ENCODE results near the gene MAP3K20.

MAP3K20 gene

DNA sequence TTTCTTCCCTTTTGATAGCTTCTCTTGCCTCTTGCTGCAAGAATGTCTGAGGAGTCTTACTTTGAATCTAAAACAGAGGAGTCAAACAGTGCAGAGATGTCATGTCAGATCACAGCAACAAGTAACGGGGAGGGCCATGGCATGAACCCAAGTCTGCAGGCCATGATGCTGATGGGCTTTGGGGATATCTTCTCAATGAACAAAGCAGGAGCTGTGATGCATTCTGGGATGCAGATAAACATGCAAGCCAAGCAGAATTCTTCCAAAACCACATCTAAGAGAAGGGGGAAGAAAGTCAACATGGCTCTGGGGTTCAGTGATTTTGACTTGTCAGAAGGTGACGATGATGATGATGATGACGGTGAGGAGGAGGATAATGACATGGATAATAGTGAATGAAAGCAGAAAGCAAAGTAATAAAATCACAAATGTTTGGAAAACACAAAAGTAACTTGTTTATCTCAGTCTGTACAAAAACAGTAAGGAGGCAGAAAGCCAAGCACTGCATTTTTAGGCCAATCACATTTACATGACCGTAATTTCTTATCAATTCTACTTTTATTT, 145.6 kb downstream of the MAP3K20 start:
- TF ChIP-seq FOXP2 (optimal IDR thresholded peaks at IDR 0.05; ENCODE audit: borderline replicate concordance, extremely low read depth, extremely low read length, insufficient read depth), result no peak

- no peak for TF ChIP-seq REST (IDR thresholded peaks at IDR 0.05; ENCODE audit: insufficient read depth in 1 of 2, low read depth in 2 of 2, low read length in 2 of 2)
- TF ChIP-seq POLR2AphosphoS5 (IDR thresholded peaks at IDR 0.05; ENCODE audit: low read depth, low read length), result no peak
- no peak for TF ChIP-seq SIN3A (IDR thresholded peaks at IDR 0.05; ENCODE audit: borderline replicate concordance, insufficient read depth, low read length)
- TF ChIP-seq FOXP2 (optimal IDR thresholded peaks at IDR 0.05; ENCODE audit: borderline replicate concordance, extremely low read depth, extremely low read length, insufficient read depth), result no peak
- no peak for TF ChIP-seq TAF1 (IDR thresholded peaks at IDR 0.05; ENCODE audit: borderline replicate concordance, insufficient read depth, low read length)
Measured at GRCh38 chr2:173221937-173222594, 146.4 kb downstream of the MAP3K20 start.

DNA sequence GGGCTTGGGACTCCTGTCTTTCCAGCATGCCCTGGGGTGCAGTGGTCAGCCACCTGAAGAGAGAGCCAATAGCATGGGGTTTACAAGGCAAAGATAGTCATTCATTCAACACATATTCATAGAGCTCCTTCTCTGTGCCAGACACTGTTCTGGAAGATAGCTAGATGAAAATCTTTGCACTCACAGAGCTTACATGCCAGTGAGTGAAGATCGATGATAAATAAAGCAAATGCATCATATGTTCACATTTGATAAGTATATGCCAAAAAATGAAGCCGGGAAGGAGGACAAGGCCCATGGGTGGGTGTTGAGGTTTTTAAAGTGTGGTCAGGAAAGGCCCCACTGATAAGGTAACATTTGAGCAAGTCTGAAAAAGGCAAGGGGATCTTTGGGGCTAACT, 148.2 kb downstream of the MAP3K20 start:
- TF ChIP-seq REST (IDR thresholded peaks at IDR 0.05; ENCODE audit: insufficient read depth in 1 of 2, low read depth in 2 of 2, low read length in 2 of 2), result no peak
- no peak for TF ChIP-seq TAF1 (IDR thresholded peaks at IDR 0.05; ENCODE audit: borderline replicate concordance, insufficient read depth, low read length)
- TF ChIP-seq SIN3A (IDR thresholded peaks at IDR 0.05; ENCODE audit: borderline replicate concordance, insufficient read depth, low read length), result no peak
- no peak for TF ChIP-seq FOXP2 (optimal IDR thresholded peaks at IDR 0.05; ENCODE audit: borderline replicate concordance, extremely low read depth, extremely low read length, insufficient read depth)
- TF ChIP-seq POLR2AphosphoS5 (IDR thresholded peaks at IDR 0.05; ENCODE audit: low read depth, low read length), result no peak

DNA sequence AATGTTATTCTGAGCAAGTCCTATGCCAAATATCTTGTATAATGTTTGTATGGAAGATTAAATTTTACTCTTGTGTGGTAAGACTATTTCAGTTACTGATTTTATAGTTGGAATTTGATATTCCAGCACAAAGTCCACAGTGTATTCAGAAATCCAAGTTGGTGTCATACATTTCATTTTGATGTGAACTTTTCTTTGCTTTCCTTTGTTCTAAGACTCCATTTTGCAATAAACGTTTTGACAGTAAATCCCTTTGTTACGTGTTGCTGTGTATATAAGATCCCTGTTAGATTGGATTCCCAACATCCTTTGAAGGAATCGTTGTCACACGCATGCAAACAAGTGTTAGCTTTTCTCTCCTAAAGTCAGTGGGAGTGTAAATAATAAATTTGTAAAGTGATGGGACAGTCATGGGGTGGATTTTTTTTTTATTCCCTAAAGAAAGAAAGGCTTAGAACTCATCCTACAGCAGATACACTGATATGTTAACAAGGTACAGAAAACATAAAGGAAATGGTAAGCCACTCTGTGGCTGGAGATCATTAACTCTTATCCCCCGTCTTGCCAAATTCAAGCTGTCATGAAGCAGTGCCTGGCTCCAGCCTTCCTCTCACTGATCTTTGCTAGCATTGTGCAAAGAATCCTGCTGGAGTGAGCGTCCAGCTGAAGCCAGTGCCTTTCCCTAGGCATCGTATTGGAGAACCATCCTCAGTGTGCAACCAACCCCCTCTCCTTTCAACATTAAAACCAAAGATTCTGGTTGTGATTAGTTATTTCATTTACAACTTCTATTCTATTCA, 151.5 kb downstream of the MAP3K20 start:
- TF ChIP-seq REST (IDR thresholded peaks at IDR 0.05; ENCODE audit: insufficient read depth in 1 of 2, low read depth in 2 of 2, low read length in 2 of 2), result no peak
- TF ChIP-seq POLR2AphosphoS5 (IDR thresholded peaks at IDR 0.05; ENCODE audit: low read depth, low read length), result no peak
- TF ChIP-seq FOXP2 (optimal IDR thresholded peaks at IDR 0.05; ENCODE audit: borderline replicate concordance, extremely low read depth, extremely low read length, insufficient read depth), result no peak
- TF ChIP-seq TAF1 (IDR thresholded peaks at IDR 0.05; ENCODE audit: borderline replicate concordance, insufficient read depth, low read length), result no peak
- TF ChIP-seq SIN3A (IDR thresholded peaks at IDR 0.05; ENCODE audit: borderline replicate concordance, insufficient read depth, low read length), result no peak

- TF ChIP-seq SIN3A (IDR thresholded peaks at IDR 0.05; ENCODE audit: borderline replicate concordance, insufficient read depth, low read length) (no peak), FOXP2 (optimal IDR thresholded peaks at IDR 0.05; ENCODE audit: borderline replicate concordance, extremely low read depth, extremely low read length, insufficient read depth) (no peak), REST (IDR thresholded peaks at IDR 0.05; ENCODE audit: insufficient read depth in 1 of 2, low read depth in 2 of 2, low read length in 2 of 2) (no peak), POLR2AphosphoS5 (IDR thresholded peaks at IDR 0.05; ENCODE audit: low read depth, low read length) (no peak), TAF1 (IDR thresholded peaks at IDR 0.05; ENCODE audit: borderline replicate concordance, insufficient read depth, low read length) (no peak)
Measured at GRCh38 chr2:173229086-173229485, 153.4 kb downstream of the MAP3K20 start.

Measured in PFSK-1 (cell line).